NCI-H2227 (cell line): ENCODE measurements around the gene UQCR10.
A peak's percentile ranks its signal among the peaks of the same experiment; 100 is the strongest.

ENCODE experiments used
- DNase-seq: peaks from one replicate; lab custom pipeline; 2025; ENCODE audit not compliant: unreplicated experiment; lab: John Stamatoyannopoulos, UW

The UQCR10 gene

GRCh38 chr22:29758959-29759358 is 8.2 kb upstream of the UQCR10 start:
- DNase-seq = no peak

DNA sequence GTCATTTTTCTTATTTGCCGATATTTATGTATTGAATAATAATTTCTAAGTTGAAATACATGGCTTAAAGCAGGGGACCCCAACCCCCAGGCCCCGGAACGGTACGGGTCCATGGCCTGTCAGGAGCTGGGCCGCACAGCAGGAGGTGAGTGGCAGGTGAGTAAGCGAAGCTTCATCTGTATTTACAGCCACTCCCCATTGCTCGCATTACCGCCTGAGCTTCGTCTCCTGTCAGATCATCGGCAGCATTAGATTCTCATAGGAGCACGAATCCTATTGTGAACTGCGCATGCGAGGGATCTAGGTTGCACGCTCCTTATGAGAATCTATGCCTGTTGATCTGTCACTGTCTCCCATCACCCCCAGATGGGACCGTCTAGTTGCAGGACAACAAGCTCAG is 4.9 kb upstream of the UQCR10 start:
- peak; percentile 77 for DNase-seq

GRCh38 chr22:29765905-29766631 is 1.1 kb upstream of the UQCR10 start:
- no peak for DNase-seq

DNA sequence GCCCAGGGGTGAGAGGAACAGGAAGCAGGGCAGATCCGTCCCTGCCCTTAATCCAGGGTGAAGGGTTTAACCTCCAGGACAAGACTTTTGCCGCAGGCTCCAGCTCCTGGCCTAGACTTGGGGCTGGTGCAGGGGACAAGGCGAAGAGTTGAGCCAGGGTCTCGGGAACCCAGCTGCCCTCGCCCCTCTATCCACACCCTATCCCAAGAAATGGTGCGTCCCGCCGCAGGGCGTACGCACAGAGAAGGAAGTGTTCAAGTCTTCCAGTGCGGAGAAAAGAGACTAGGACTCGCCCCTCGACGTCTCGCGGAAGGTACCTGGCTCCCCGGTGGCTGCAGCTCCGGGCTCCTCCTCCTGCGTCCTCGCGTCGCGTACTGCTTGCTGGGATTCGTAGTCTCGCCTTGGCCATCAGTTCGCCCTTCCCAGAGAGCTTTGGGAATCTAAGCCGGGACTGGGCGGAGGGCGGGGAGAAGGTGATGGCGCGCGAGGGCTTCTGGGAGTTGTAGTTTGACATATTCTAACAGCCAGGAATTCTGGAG is 468 bp upstream of the UQCR10 start, which contains the start of gene ZMAT5:
ZMAT5 (minus strand) TSS at position 376 of the 539 bp plus-strand sequence. CDS start 18,463 bp downstream, outside the sequence.
- peak; percentile 95 for DNase-seq

DNA sequence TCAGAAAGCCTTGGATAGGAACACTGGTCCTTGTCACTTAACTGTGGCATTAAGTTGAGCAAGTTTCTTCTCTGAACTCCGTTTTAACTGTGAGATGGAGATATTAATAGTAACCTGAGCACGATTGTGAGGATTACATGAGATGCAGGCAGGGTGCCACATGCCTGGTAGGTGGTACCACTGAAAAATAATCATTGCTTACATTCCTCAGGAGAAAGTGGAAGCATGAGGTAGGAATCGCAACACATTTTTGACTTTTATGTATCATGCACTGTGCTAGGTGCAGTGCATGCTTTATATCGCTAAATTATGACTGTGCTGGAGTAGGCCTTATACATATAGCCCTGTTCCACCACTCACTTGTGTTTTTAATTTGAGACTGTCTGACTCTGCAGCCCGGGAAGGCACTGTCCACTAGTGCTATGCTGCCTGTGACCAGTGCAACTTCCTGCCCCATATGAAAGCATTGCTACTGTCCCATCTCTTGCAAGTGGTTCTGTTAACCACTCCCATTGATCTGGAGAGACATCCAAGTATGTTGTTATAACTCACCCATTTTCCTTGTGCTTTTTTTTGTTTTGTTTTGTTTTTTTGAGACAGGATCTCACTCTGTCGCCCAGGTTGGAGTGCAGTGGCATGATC is 1.0 kb downstream of the UQCR10 start:
- no peak for DNase-seq

GRCh38 chr22:29769723-29770321 is 2.7 kb downstream of the UQCR10 start:
- no peak for DNase-seq

- DNase-seq = no peak
These were observed 5.0 kb downstream of the UQCR10 start for GRCh38 chr22:29772170-29772641.

DNA sequence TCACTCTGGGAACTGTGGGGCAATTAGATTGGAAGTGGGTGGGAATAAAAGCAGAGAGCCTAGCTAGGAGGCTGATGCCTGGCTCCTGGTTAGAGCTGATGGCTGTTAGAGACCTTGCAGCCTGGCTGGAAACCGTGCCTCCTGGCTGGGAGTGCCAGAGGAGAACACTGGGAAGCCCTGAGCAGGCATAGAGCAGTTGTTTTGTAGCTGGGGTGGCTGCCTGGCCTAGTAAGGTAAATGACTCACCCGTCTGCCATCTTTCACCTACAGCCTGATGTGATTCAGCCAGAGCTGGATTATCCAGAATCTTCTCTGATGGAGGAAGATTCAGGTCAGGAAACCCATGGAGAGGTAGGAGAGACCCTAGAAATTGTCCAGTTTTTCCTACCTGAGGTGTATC is 6.1 kb downstream of the UQCR10 start:
- DNase-seq = no peak

GRCh38 chr22:29780220-29780619 is 13.1 kb downstream of the UQCR10 start:
- no peak for DNase-seq

GRCh38 chr22:29780748-29781676 is 13.8 kb downstream of the UQCR10 start:
- no peak for DNase-seq

DNA sequence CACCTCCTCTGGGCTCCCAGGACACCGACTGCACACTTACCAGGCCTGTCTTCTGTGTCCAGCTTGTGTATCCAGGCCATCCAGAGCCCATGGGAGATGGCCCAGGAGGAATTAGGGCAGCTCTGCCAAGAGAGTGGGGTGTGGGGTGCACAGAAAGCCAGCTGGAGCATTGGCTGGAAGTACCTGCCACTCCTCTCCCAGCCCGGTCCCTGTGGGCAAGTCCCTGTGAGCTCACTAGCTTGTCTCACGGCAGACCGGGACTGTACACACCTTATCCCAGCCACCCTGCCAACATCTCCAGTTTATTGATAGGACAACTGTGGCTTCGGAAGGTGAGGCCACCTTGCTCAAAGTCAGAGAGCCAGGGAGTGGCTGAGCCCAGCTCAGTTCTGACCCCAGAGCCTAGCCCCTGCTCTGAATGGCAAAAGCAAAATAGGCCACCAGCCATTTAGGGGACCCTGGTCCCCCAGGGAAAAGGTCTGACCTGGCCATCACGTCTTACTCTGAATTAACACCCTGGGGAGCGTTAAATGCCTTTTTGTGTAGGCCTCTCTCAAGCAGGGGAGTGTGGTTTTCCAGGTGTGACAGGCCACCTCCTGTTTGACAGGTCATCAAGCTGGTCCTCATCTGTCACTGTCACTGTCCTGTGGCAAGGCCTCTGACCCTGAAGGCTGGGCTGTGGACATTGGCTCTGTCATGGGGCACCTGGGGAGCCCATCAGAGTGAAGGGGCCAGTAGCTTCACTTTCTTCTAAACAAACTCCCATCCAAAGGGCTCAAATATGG is 15.1 kb downstream of the UQCR10 start:
- no peak for DNase-seq

GRCh38 chr22:29784451-29785361 is 17.5 kb downstream of the UQCR10 start:
- no peak for DNase-seq

DNA sequence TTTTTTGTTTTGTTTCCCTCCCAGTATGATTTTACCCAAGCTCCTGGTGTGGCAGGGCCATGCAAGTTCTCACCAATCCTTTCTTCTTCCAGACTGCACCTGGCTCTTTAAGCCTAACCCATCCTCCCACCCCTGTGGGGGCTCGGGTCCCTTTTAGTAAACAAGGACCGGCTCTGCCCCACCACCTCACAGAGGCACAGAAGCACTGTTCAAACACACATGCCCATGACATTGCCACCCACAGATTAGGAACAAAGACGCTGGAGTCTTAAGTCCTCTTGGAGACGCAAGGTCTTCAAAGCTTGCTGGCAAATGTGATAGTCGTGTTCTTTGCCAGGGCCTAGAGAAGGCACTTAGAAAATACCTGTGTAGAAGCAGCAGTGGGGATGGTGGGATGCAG is 18.9 kb downstream of the UQCR10 start:
- DNase-seq = no peak

DNA sequence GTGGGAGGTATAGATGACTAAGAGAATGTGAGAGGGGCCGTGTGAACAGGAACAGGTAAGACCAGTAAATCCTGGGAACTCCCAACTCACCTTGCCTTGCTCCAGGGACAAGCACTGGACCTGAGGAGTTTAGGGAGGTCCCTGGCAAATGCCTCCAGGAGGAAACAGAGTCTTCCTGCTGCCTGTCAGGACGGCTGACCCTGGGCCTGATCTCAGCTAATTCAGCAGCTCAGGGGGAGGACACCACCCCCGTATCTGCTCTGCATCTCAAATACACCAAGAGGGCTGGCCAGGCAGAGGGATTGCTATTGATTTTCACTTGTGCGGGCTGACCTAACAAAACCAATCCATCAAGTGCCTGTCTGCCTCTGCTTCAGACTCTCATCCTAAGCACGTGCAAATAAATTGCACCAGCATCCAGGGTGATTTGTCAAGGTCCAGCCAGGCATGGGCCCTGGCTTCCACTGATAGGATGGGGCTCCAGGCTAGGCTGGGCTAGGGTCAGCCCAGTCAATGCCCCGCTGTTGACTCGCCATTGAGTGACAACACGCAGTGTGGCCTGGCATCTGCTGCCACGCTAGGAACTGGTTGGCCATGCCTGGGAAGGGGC is 20.3 kb downstream of the UQCR10 start:
- peak; percentile 63 for DNase-seq

- DNase-seq = no peak
These were observed 21.4 kb downstream of the UQCR10 start for GRCh38 chr22:29788339-29789279.

DNA sequence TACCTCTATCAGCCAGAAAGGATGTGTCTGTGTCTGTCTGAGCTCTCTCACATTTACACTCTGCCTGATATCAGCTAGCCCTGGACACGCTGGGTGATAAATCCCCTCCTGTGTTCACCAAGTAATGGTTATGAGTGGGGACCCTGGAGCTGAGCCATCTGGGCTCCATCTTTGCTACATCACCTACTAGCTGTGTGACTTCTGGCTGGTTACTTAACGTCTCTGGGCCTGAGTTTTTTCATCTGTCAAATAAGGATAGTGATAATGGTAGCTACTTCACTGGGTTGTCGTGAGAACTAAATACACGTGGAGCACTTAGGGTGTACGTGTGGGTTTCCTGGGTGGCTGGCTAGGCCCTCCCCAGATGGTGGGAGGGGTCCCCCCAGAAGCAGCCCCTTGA is 22.9 kb downstream of the UQCR10 start:
- no peak for DNase-seq

DNA sequence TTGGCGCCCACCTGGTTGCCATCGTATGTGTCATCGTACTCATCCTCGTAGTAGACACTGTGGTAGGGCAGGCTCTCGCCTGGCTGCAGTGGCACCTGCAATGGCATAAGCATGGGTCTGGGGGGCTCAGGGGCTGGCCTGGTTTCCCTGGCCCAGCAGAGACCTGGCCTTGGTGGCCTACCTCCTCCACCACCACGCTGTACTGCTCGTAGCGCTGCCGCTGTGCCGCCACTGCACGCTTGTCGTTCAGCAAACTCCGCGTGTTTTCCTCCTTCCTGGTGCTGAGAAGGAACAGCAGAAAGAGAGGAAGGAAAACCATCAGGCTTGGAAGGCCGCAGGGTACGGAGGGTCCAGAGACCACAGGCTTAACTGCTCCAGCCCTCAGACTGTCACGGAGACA is 26.2 kb downstream of the UQCR10 start:
- no peak for DNase-seq
